Stimulated activated memory B cell treated with anti-CD40 and anti-IgM and Interleukin-4, amounts not matched to agents 10 μg/mL and 1 μg/mL and 100 μg/mL, for 72 hours (primary cell): ENCODE results near the gene AMOT.
"Not testable (repeated sequence)": the region's sequence is repeated elsewhere in the genome, so short reads cannot be mapped to it uniquely, and the experiment has no call there.

Experiments used
- ATAC-seq: fragments of 150-1000 bp; cut with Tn5 transposase; 2 replicates; pipeline ENCODE4 v1.10.0; 2021
- H3K27ac Mint-ChIP-seq: one replicate; pipeline ENCODE4 v1.8.0; 2022; ENCODE audit warnings: mild to moderate bottlenecking, mixed read lengths
- H3K27me3 Mint-ChIP-seq: one replicate; pipeline ENCODE4 v1.8.0; 2022; ENCODE audit warnings: mixed read lengths
- H3K36me3 Mint-ChIP-seq: one replicate; pipeline ENCODE4 v1.8.0; 2022; ENCODE audit warnings: mixed read lengths
- H3K4me1 Mint-ChIP-seq: one replicate; pipeline ENCODE4 v1.8.0; 2022; ENCODE audit warnings: mixed read lengths
- H3K4me3 Mint-ChIP-seq: one replicate; pipeline ENCODE4 v1.8.0; 2022; ENCODE audit warnings: mild to moderate bottlenecking, moderate library complexity, mixed read lengths
- H3K9me3 Mint-ChIP-seq: one replicate; pipeline ENCODE4 v1.8.0; 2022; ENCODE audit warnings: mixed read lengths

Gene AMOT, protein sequence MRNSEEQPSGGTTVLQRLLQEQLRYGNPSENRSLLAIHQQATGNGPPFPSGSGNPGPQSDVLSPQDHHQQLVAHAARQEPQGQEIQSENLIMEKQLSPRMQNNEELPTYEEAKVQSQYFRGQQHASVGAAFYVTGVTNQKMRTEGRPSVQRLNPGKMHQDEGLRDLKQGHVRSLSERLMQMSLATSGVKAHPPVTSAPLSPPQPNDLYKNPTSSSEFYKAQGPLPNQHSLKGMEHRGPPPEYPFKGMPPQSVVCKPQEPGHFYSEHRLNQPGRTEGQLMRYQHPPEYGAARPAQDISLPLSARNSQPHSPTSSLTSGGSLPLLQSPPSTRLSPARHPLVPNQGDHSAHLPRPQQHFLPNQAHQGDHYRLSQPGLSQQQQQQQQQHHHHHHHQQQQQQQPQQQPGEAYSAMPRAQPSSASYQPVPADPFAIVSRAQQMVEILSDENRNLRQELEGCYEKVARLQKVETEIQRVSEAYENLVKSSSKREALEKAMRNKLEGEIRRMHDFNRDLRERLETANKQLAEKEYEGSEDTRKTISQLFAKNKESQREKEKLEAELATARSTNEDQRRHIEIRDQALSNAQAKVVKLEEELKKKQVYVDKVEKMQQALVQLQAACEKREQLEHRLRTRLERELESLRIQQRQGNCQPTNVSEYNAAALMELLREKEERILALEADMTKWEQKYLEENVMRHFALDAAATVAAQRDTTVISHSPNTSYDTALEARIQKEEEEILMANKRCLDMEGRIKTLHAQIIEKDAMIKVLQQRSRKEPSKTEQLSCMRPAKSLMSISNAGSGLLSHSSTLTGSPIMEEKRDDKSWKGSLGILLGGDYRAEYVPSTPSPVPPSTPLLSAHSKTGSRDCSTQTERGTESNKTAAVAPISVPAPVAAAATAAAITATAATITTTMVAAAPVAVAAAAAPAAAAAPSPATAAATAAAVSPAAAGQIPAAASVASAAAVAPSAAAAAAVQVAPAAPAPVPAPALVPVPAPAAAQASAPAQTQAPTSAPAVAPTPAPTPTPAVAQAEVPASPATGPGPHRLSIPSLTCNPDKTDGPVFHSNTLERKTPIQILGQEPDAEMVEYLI

GRCh38 chrX:112840382-112841113 is at the start of gene AMOT:
TSS of gene AMOT (minus strand) at chrX:112840831. CDS start at chrX:112823126, 17,705 bp downstream.
- H3K4me1 Mint-ChIP-seq: peaks cover 12% of the 10 kb centered on the region
- peak; percentile 88 for ATAC-seq
- peak within 1 kb of the TSS; percentile 80 for H3K27ac Mint-ChIP-seq

DNA sequence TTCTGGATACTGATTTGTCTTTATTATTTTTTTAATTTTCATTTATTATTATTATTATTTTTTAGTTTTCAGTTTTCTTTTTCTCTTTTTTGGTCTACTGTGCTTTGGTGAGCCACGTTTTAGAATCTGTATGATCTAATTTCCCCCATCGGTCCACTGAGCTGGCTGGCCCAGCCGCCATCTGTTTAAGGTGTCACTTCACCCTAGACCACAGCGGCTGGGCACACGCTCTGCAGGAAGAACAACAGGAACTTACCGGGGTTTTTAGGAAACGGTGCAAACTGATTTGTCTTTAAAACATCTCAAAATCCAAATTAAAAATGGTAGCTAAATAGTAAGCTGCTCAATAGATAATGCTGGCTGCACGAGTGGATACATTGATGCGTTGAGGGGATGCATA is 48.8 kb upstream of the AMOT start:
- Mint-ChIP-seq H3K36me3 (no peaks in the 10 kb centered on the region), H3K4me3 (peak overlapping the region; percentile 5), H3K27ac (no peak overlapping the region), H3K27me3 (no peaks in the 10 kb centered on the region), H3K9me3 (no peaks in the 10 kb centered on the region), H3K4me1 (peaks cover 13% of the 10 kb centered on the region)
- ATAC-seq: no peak

More at GRCh38 chrX:112840382-112841113, at the start of gene AMOT:
- Mint-ChIP-seq H3K9me3 (no peaks in the 10 kb centered on the region), H3K36me3 (no peaks in the 10 kb centered on the region), H3K27me3 (no peaks in the 10 kb centered on the region), H3K4me3 (peak within 1 kb of the TSS; percentile 97)

GRCh38 chrX:112888916-112889315 is 48.3 kb upstream of the AMOT start:
- ATAC-seq: no peak
- H3K27me3 Mint-ChIP-seq: no peaks in the 10 kb centered on the region
- H3K9me3 Mint-ChIP-seq: no peaks in the 10 kb centered on the region
- no peak overlapping the region for H3K4me3 Mint-ChIP-seq
- H3K27ac Mint-ChIP-seq: no peak overlapping the region
- no peaks in the 10 kb centered on the region for H3K36me3 Mint-ChIP-seq
- peaks cover 13% of the 10 kb centered on the region for H3K4me1 Mint-ChIP-seq

GRCh38 chrX:112877771-112878173 is 37.1 kb upstream of the AMOT start:
- Mint-ChIP-seq H3K9me3 (no peaks in the 10 kb centered on the region), H3K4me3 (no peak overlapping the region), H3K27me3 (peaks cover 9% of the 10 kb centered on the region), H3K36me3 (no peaks in the 10 kb centered on the region), H3K27ac (no peak overlapping the region), H3K4me1 (no peaks in the 10 kb centered on the region)
- no peak for ATAC-seq

DNA sequence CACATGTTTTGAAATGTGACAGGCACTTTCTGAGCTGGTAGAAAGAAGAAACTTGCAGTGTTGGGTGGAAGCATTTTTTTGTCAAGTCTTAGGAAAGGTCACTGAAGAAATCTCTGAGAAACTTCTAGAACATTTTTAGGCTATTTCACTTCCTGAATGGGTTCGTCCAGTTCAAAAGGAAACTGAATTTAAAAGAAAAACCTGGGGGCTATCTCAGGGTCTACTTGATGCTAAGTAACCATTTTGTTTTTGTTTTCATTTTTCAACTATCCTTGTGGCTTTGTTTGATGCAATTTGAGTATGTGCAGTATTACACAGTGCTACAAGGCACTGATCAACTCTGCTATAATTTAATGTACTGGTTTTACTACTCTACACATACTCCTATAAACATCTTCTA is 34.0 kb upstream of the AMOT start:
- no peak overlapping the region for H3K27ac Mint-ChIP-seq
- no peaks in the 10 kb centered on the region for H3K27me3 Mint-ChIP-seq
- no peaks in the 10 kb centered on the region for H3K36me3 Mint-ChIP-seq
- no peaks in the 10 kb centered on the region for H3K9me3 Mint-ChIP-seq
- H3K4me3 Mint-ChIP-seq: no peak overlapping the region
- no peaks in the 10 kb centered on the region for H3K4me1 Mint-ChIP-seq
- no peak for ATAC-seq

DNA sequence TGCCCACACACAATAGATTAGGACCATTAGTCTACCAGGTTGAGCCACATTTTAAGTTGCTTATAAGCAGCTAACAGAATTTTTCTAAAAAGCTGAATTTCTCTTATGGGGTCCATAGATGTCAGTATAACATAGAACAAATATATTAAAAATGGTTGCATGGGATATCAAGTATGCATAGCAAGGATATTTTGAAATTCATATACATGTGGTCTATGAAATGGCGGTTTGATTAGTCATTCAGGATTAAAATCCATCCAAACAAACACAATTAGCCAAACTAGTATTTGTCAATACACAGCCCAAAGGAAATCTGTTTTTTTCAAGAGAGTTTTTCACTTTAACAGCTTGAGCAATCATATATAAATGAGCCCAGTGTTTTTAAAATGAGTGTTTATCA is 33.5 kb upstream of the AMOT start:
- H3K4me1 Mint-ChIP-seq: no peaks in the 10 kb centered on the region
- H3K9me3 Mint-ChIP-seq: no peaks in the 10 kb centered on the region
- ATAC-seq: no peak
- no peaks in the 10 kb centered on the region for H3K27me3 Mint-ChIP-seq
- no peaks in the 10 kb centered on the region for H3K36me3 Mint-ChIP-seq
- H3K4me3 Mint-ChIP-seq: no peak overlapping the region
- H3K27ac Mint-ChIP-seq: no peak overlapping the region

DNA sequence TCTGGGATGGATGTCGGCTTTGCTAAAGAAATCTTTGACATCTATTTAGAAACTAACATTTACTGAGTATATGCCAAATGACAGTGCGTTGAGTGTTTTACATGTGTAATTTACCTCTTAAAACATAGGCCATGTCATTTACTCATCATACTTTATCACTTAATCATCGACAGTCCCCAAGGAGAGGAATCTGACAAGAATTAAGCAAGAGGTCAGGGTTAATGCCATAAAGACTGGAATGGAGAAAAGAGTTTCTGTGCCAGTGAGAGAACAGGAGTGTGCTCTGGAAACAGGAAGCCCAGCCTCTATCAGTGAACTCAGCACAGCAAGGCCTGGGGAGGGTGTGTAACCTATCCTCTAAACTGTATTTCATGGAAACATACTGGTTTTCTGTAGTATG is 28.0 kb upstream of the AMOT start:
- H3K4me3 Mint-ChIP-seq: no peak overlapping the region
- no peaks in the 10 kb centered on the region for H3K36me3 Mint-ChIP-seq
- no peaks in the 10 kb centered on the region for H3K4me1 Mint-ChIP-seq
- H3K27me3 Mint-ChIP-seq: no peaks in the 10 kb centered on the region
- no peak for ATAC-seq
- no peak overlapping the region for H3K27ac Mint-ChIP-seq
- H3K9me3 Mint-ChIP-seq: no peaks in the 10 kb centered on the region

GRCh38 chrX:112867570-112867969 is 26.9 kb upstream of the AMOT start:
- H3K27ac Mint-ChIP-seq: no peak overlapping the region
- H3K4me1 Mint-ChIP-seq: no peaks in the 10 kb centered on the region
- no peak overlapping the region for H3K4me3 Mint-ChIP-seq
- H3K36me3 Mint-ChIP-seq: no peaks in the 10 kb centered on the region
- no peaks in the 10 kb centered on the region for H3K27me3 Mint-ChIP-seq
- no peak for ATAC-seq
- no peaks in the 10 kb centered on the region for H3K9me3 Mint-ChIP-seq

DNA sequence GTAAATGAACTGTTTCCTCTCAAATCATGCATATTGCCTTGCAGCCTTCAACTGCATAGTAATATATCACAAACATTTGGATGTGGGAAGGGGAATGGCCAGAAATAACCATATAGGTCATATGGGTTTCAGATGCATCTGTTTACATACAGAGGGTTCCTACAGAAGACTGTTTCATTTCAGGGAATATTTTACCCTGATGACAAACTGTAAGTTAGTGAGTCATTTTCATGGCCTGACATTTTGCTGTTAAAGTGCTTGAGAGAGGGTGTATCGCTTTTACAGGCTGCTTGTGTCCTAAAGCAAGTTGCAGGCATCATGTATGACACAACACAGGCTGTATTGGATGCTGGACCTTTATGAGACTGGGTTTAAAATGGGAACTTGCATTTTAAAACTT is 25.5 kb upstream of the AMOT start:
- Mint-ChIP-seq H3K4me3 (no peak overlapping the region), H3K27me3 (no peaks in the 10 kb centered on the region), H3K9me3 (no peaks in the 10 kb centered on the region), H3K27ac (no peak overlapping the region), H3K4me1 (no peaks in the 10 kb centered on the region), H3K36me3 (no peaks in the 10 kb centered on the region)
- no peak for ATAC-seq

DNA sequence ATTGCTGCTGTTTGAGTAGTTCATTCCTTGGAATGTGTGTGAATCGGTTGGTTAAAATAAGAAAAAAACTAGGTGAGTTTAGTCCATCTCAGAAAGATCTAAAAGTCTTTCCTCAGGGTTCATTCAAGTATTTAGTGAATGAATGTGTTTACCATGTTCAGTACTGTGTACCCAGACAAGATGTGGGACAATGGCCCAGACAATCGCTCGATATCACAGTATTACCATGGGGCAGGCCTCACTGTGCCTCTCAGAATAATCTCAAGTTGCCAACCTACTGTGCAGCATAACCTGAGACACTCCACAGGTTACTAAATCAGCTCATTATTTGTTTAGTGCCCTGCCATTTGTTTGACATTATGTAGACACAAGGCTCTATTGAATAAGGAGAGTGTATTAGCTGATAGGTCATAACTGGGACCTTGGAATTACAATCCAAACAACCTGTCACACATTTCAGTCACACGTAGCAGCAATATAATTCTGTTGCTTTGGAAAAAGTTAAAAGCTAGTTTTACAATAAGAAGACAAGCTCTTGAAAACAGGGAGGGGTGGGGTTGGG is 24.9 kb upstream of the AMOT start:
- ATAC-seq: no peak
- no peaks in the 10 kb centered on the region for H3K4me1 Mint-ChIP-seq
- no peak overlapping the region for H3K27ac Mint-ChIP-seq
- no peaks in the 10 kb centered on the region for H3K9me3 Mint-ChIP-seq
- no peaks in the 10 kb centered on the region for H3K27me3 Mint-ChIP-seq
- no peak overlapping the region for H3K4me3 Mint-ChIP-seq
- no peaks in the 10 kb centered on the region for H3K36me3 Mint-ChIP-seq

DNA sequence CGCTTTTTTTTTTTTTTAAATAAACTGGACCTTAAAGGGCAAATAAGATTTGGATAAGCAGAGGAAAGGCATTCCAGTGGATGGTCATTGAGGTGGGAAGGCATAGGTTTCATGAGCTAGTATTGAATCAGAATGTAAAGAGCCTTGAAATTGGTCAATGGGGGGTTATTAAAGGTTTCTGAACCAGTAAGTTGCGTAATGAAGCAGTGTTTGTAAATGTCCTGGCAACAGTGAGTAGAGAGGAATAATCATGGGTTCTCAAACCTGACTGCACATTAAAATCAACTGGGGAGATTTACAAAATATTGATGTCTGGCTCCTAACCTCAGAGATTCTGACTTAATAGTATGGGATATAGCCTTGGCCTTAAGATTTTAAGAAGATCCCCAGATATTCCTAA is 23.2 kb upstream of the AMOT start:
- Mint-ChIP-seq H3K4me1 (no peaks in the 10 kb centered on the region), H3K27ac (no peak overlapping the region), H3K36me3 (no peaks in the 10 kb centered on the region), H3K9me3 (no peaks in the 10 kb centered on the region), H3K27me3 (no peaks in the 10 kb centered on the region), H3K4me3 (no peak overlapping the region)
- no peak for ATAC-seq

- Mint-ChIP-seq H3K36me3 (no peaks in the 10 kb centered on the region), H3K9me3 (no peaks in the 10 kb centered on the region), H3K4me3 (no peak overlapping the region), H3K27me3 (peaks cover 8% of the 10 kb centered on the region), H3K27ac (peak overlapping the region; percentile 66), H3K4me1 (peaks cover 15% of the 10 kb centered on the region)
- ATAC-seq: peak; percentile 84
These were observed 16.8 kb upstream of the AMOT start for GRCh38 chrX:112857478-112857878.

GRCh38 chrX:112854901-112855300 is 14.3 kb upstream of the AMOT start:
- not testable (repeated sequence) for H3K36me3 Mint-ChIP-seq, H3K27me3 Mint-ChIP-seq, H3K4me3 Mint-ChIP-seq, H3K9me3 Mint-ChIP-seq, ATAC-seq, H3K27ac Mint-ChIP-seq
- peaks cover 34% of the 10 kb centered on the region for H3K4me1 Mint-ChIP-seq

GRCh38 chrX:112852851-112853250 is 12.2 kb upstream of the AMOT start:
- no peak for ATAC-seq
- no peak overlapping the region for H3K27ac Mint-ChIP-seq
- H3K4me1 Mint-ChIP-seq: peaks cover 42% of the 10 kb centered on the region
- no peaks in the 10 kb centered on the region for H3K9me3 Mint-ChIP-seq
- no peak overlapping the region for H3K4me3 Mint-ChIP-seq
- peaks cover 8% of the 10 kb centered on the region for H3K27me3 Mint-ChIP-seq
- no peaks in the 10 kb centered on the region for H3K36me3 Mint-ChIP-seq

GRCh38 chrX:112851806-112852205 is 11.2 kb upstream of the AMOT start:
- H3K9me3 Mint-ChIP-seq: no peaks in the 10 kb centered on the region
- H3K27me3 Mint-ChIP-seq: peaks cover 4% of the 10 kb centered on the region
- peak overlapping the region; percentile 38 for H3K4me3 Mint-ChIP-seq
- H3K27ac Mint-ChIP-seq: peak overlapping the region; percentile 27
- no peaks in the 10 kb centered on the region for H3K36me3 Mint-ChIP-seq
- H3K4me1 Mint-ChIP-seq: peaks cover 32% of the 10 kb centered on the region
- peak; percentile 66 for ATAC-seq
